ENCODE measurements around the gene PIEZO2. TPM values are rescaled to one million over a fixed set of nuclear protein-coding genes. Genes with fewer than 3 reads are reported as not detected.

PIEZO2 gene
- total RNA-seq, 2 experiments from 2014 or later, result not detected

GRCh38 chr18:10784596-10785202 is 364.7 kb downstream of the PIEZO2 start:
- DNase-seq, result no peak
- Mint-ChIP-seq H3K4me3 (no peak overlapping the region), H3K36me3 (no peaks in the 10 kb centered on the region), H3K9me3 (no peaks in the 10 kb centered on the region), H3K27me3 (peaks cover 38% of the 10 kb centered on the region), H3K4me1 (peaks cover 3% of the 10 kb centered on the region), H3K27ac (no peak overlapping the region)

- Mint-ChIP-seq H3K4me3 (no peak overlapping the region), H3K9me3 (no peaks in the 10 kb centered on the region)
Observed at GRCh38 chr18:10783941-10784340, 365.4 kb downstream of the PIEZO2 start.

GRCh38 chr18:10776493-10776892 is 372.9 kb downstream of the PIEZO2 start:
- Mint-ChIP-seq H3K4me1 (no peaks in the 10 kb centered on the region), H3K4me3 (no peak overlapping the region), H3K27ac (no peak overlapping the region), H3K9me3 (peaks cover 6% of the 10 kb centered on the region), H3K27me3 (peaks cover 17% of the 10 kb centered on the region), H3K36me3 (no peaks in the 10 kb centered on the region)
- no peak for DNase-seq

More at GRCh38 chr18:10783941-10784340, 365.4 kb downstream of the PIEZO2 start:
- H3K36me3 Mint-ChIP-seq, result no peaks in the 10 kb centered on the region
- no peak overlapping the region for H3K27ac Mint-ChIP-seq
- DNase-seq, result no peak
- H3K4me1 Mint-ChIP-seq, result peaks cover 3% of the 10 kb centered on the region
- peaks cover 34% of the 10 kb centered on the region for H3K27me3 Mint-ChIP-seq

- Mint-ChIP-seq H3K27me3 (peaks cover 22% of the 10 kb centered on the region), H3K36me3 (no peaks in the 10 kb centered on the region), H3K4me3 (no peak overlapping the region), H3K4me1 (no peaks in the 10 kb centered on the region), H3K27ac (no peak overlapping the region), H3K9me3 (peaks cover 6% of the 10 kb centered on the region)
- no peak for DNase-seq
Observed at GRCh38 chr18:10775026-10775425, 374.3 kb downstream of the PIEZO2 start.

GRCh38 chr18:10771053-10771709 is 378.2 kb downstream of the PIEZO2 start:
- no peak for DNase-seq
- Mint-ChIP-seq H3K27me3 (peaks cover 29% of the 10 kb centered on the region), H3K4me3 (no peak overlapping the region), H3K9me3 (peaks cover 6% of the 10 kb centered on the region), H3K4me1 (no peaks in the 10 kb centered on the region), H3K27ac (no peak overlapping the region), H3K36me3 (no peaks in the 10 kb centered on the region)

- H3K4me1 Mint-ChIP-seq, result no peaks in the 10 kb centered on the region
- no peaks in the 10 kb centered on the region for H3K36me3 Mint-ChIP-seq
- H3K9me3 Mint-ChIP-seq, result peaks cover 6% of the 10 kb centered on the region
- H3K4me3 Mint-ChIP-seq, result no peak overlapping the region
- peaks cover 26% of the 10 kb centered on the region for H3K27me3 Mint-ChIP-seq
- no peak for DNase-seq
- H3K27ac Mint-ChIP-seq, result no peak overlapping the region
Observed at GRCh38 chr18:10770264-10770663, 379.1 kb downstream of the PIEZO2 start.

GRCh38 chr18:10768221-10768620 is 381.1 kb downstream of the PIEZO2 start:
- no peak overlapping the region for H3K27ac Mint-ChIP-seq
- no peak overlapping the region for H3K4me3 Mint-ChIP-seq
- H3K9me3 Mint-ChIP-seq, result peaks cover 6% of the 10 kb centered on the region
- no peaks in the 10 kb centered on the region for H3K4me1 Mint-ChIP-seq
- DNase-seq, result no peak
- no peaks in the 10 kb centered on the region for H3K36me3 Mint-ChIP-seq
- H3K27me3 Mint-ChIP-seq, result peaks cover 19% of the 10 kb centered on the region

- Mint-ChIP-seq H3K4me1 (no peaks in the 10 kb centered on the region), H3K9me3 (peaks cover 6% of the 10 kb centered on the region), H3K27me3 (peaks cover 19% of the 10 kb centered on the region), H3K4me3 (no peak overlapping the region), H3K36me3 (no peaks in the 10 kb centered on the region), H3K27ac (no peak overlapping the region)
- DNase-seq, result no peak
Observed at GRCh38 chr18:10767658-10768057, 381.7 kb downstream of the PIEZO2 start.

GRCh38 chr18:10760986-10761385 is 388.4 kb downstream of the PIEZO2 start:
- H3K36me3 Mint-ChIP-seq, result no peaks in the 10 kb centered on the region
- H3K4me3 Mint-ChIP-seq, result no peak overlapping the region
- no peak overlapping the region for H3K27ac Mint-ChIP-seq
- no peaks in the 10 kb centered on the region for H3K9me3 Mint-ChIP-seq
- H3K4me1 Mint-ChIP-seq, result no peaks in the 10 kb centered on the region
- H3K27me3 Mint-ChIP-seq, result no peaks in the 10 kb centered on the region
- no peak for DNase-seq

- no peak for DNase-seq
- Mint-ChIP-seq H3K27me3 (no peaks in the 10 kb centered on the region), H3K9me3 (no peaks in the 10 kb centered on the region), H3K36me3 (no peaks in the 10 kb centered on the region), H3K27ac (no peak overlapping the region), H3K4me1 (no peaks in the 10 kb centered on the region), H3K4me3 (no peak overlapping the region)
Observed at GRCh38 chr18:10759241-10759640, 390.1 kb downstream of the PIEZO2 start.

- Mint-ChIP-seq H3K9me3 (no peaks in the 10 kb centered on the region), H3K36me3 (no peaks in the 10 kb centered on the region), H3K27ac (no peak overlapping the region), H3K27me3 (no peaks in the 10 kb centered on the region), H3K4me3 (no peak overlapping the region), H3K4me1 (no peaks in the 10 kb centered on the region)
- DNase-seq, result no peak
Observed at GRCh38 chr18:10757946-10758345, 391.4 kb downstream of the PIEZO2 start.

GRCh38 chr18:10757349-10757748 is 392.0 kb downstream of the PIEZO2 start:
- H3K4me1 Mint-ChIP-seq, result no peaks in the 10 kb centered on the region
- H3K36me3 Mint-ChIP-seq, result no peaks in the 10 kb centered on the region
- DNase-seq, result no peak
- no peaks in the 10 kb centered on the region for H3K27me3 Mint-ChIP-seq
- no peak overlapping the region for H3K27ac Mint-ChIP-seq
- H3K4me3 Mint-ChIP-seq, result no peak overlapping the region
- no peaks in the 10 kb centered on the region for H3K9me3 Mint-ChIP-seq

GRCh38 chr18:10755855-10756254 is 393.5 kb downstream of the PIEZO2 start:
- Mint-ChIP-seq H3K36me3 (no peaks in the 10 kb centered on the region), H3K27me3 (no peaks in the 10 kb centered on the region), H3K27ac (no peak overlapping the region), H3K9me3 (no peaks in the 10 kb centered on the region), H3K4me1 (no peaks in the 10 kb centered on the region), H3K4me3 (no peak overlapping the region)
- DNase-seq, result no peak

- H3K4me3 Mint-ChIP-seq, result no peak overlapping the region
- H3K4me1 Mint-ChIP-seq, result no peaks in the 10 kb centered on the region
- no peak overlapping the region for H3K27ac Mint-ChIP-seq
Observed at GRCh38 chr18:10754128-10754527, 395.2 kb downstream of the PIEZO2 start.

GRCh38 chr18:10752382-10752781 is 397.0 kb downstream of the PIEZO2 start:
- Mint-ChIP-seq H3K27ac (no peak overlapping the region), H3K4me1 (no peaks in the 10 kb centered on the region), H3K9me3 (no peaks in the 10 kb centered on the region), H3K4me3 (no peak overlapping the region), H3K36me3 (no peaks in the 10 kb centered on the region), H3K27me3 (no peaks in the 10 kb centered on the region)
- DNase-seq, result no peak

More at GRCh38 chr18:10754128-10754527, 395.2 kb downstream of the PIEZO2 start:
- no peak for DNase-seq
- no peaks in the 10 kb centered on the region for H3K27me3 Mint-ChIP-seq
- H3K9me3 Mint-ChIP-seq, result no peaks in the 10 kb centered on the region
- no peaks in the 10 kb centered on the region for H3K36me3 Mint-ChIP-seq

GRCh38 chr18:10751653-10752052 is 397.7 kb downstream of the PIEZO2 start:
- H3K27me3 Mint-ChIP-seq, result no peaks in the 10 kb centered on the region
- H3K9me3 Mint-ChIP-seq, result no peaks in the 10 kb centered on the region
- no peaks in the 10 kb centered on the region for H3K4me1 Mint-ChIP-seq
- H3K27ac Mint-ChIP-seq, result no peak overlapping the region
- H3K4me3 Mint-ChIP-seq, result no peak overlapping the region
- no peaks in the 10 kb centered on the region for H3K36me3 Mint-ChIP-seq
- no peak for DNase-seq
